HG02981 (cell line): Measurements from ENCODE around the gene KCND2.
"Not testable (repeated sequence)": the region's sequence is repeated elsewhere in the genome, so short reads cannot be mapped to it uniquely, and the experiment has no call there.

Experiments
- ATAC-seq: cut with Tn5 transposase; IDR thresholded peaks from one replicate; pipeline ENCODE4 v1.9.1; 2021; ENCODE audit warnings: mild to moderate bottlenecking, moderate library complexity; ENCODE audit not compliant: unreplicated experiment

The KCND2 gene

GRCh38 chr7:120691915-120692314, 418.9 kb downstream of the KCND2 start:
- ATAC-seq: no peak

- no peak for ATAC-seq
These were observed 422.9 kb downstream of the KCND2 start for GRCh38 chr7:120695848-120696247.

DNA sequence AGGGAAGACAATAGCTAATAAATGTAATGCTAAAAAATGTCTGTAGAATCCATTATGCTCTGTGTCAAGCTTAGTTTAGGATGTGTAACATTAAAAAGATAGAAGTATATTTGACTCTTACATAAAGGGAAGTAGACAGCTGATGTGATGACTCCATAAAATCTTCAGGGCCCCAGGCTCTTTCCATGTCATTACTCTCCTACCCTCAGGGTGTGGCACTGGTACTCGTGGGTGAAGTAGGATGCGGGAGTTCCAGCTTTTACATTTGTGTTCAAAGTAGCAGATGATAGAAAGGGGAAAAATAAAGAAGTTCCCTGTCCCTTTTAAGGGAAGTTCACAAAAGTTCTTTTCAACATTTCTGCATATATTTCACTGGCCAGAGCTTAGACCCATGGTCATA, 427.8 kb downstream of the KCND2 start:
- no peak for ATAC-seq

- not testable (repeated sequence) for ATAC-seq
These were observed 429.4 kb downstream of the KCND2 start for GRCh38 chr7:120702408-120702807.

GRCh38 chr7:120703585-120704240, 430.7 kb downstream of the KCND2 start:
- ATAC-seq: no peak

DNA sequence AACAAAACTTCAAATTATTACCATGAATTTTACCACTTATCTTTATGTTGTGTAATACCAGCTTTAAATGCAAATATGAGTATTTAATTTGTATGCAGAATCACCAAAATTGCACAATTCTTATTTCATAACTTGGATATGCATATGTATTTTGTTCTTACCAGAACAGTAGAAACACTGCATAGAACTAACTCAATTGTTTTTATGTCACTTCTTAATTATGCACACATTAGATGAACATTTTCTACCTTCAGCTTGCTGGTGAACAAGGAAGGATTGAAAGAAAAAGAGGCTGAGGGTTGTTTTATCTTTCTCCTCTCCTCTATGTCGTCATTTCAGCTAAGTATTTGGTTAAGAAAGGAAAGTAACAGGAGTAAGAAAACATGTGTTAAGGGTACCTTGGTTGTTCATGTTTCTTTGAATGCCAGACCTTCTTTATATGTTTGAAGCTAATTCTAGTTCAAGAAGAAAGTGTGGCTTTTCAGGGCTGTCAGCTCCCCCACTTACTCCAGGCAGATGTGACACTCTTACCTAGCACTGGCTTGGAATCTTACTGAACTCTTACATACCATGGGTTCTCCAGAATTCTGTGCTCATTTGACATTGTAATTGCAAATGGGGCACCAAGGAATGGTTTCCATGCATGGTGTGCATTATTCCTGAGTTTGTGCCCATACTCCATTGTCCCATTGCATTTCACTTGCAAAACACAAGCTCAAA, 436.4 kb downstream of the KCND2 start:
- ATAC-seq: no peak

GRCh38 chr7:120709972-120710320, 437.0 kb downstream of the KCND2 start:
- no peak for ATAC-seq

GRCh38 chr7:120714945-120715344, 442.0 kb downstream of the KCND2 start:
- ATAC-seq: no peak

DNA sequence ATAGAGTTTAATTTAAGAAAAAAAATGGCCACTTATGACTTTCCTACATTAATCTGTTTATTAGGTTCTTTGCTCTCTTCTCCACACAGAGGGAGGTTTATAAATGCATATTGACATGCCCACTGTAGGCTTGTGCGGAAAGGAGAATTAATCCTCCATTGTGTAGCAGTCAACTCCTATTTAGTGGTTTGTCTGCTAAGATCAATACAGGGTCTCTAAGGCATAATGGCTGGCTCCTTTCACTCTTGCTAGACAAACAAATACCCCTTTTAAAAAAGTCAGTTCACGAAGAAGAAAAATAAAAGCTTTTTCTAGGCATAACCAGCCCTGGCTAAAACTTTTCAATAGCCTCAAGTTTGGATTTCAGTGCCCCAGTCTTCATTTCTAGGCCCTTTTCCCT, 443.3 kb downstream of the KCND2 start:
- ATAC-seq: no peak

DNA sequence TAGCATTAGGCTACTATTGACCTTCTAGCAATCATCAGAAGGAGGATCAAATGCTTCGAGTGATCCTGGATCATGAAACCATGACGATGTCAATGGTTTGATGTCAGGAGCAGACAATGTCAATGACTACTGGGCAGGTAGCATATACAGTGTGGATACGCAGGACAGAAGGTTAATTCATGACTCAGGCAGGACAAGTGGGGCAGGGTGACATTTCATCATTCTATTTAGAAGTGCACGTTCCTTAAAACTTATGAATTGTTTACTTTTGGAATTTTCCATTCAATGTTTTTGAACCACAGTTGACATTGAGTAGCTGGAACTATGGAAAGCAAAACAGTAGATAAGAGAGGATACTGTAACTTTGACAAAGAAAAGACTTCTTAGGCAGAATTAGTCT, 444.2 kb downstream of the KCND2 start:
- no peak for ATAC-seq

DNA sequence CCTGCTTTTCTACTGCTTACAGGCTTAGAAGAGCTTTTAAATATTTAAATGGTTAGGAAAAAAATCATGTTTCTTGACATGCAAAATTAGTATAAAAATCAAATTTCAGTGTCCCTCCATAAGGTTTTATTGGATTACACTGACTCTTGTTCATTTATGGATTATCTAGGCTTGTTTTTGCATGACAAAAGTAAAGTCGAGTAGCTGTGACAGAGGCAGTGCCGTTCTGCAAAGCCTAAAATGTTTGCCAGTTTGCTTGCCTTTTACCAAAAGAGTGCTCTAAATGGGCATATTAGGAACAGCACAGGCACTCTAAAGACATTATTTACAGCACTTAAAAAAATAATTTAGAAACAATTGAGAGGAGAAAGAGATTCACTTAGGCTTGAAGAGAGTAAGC, 445.4 kb downstream of the KCND2 start:
- ATAC-seq: no peak

DNA sequence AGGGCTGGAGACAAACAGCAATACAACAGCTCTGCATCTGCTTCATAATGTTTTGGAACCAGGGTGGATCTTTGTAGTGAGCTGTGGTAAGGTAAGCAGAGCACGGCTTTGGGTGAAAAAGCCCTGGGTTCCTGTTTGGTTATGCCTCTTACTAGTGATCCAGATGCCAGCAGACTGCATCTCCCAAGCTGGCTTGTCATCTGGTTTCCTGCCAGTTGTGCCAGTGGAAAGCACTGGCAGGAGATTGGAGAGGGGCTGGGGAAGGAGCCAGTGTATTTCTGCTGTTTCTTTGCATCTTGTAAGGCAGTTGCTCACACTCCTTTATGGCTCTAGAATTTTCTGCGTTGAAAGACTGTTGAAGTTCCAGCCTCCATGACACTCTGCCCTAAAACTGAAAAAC, 447.3 kb downstream of the KCND2 start:
- ATAC-seq: no peak

- ATAC-seq: no peak
These were observed 450.8 kb downstream of the KCND2 start for GRCh38 chr7:120723465-120724385.

GRCh38 chr7:120724448-120724847, 451.5 kb downstream of the KCND2 start:
- no peak for ATAC-seq

DNA sequence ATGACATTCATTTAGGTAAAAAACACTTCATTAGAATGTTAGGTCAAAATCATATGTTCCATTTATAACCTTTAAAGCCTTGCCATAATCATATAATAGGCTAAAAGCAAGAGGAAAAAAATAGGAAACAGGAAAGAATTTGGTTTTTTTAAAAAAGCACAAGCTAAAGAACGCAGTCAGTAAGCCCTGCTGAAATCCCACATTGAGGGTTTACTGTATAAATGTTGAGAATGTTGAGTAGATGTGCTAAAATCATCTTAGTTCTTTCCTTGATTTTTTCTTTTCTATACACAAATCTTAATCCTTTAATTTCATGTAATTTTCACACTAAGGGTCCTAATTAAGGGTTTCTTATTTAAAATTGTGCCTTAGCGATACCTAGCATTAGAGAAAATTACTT, 452.0 kb downstream of the KCND2 start:
- ATAC-seq: no peak

- ATAC-seq: no peak
These were observed 452.5 kb downstream of the KCND2 start for GRCh38 chr7:120725376-120726039.

GRCh38 chr7:120729245-120729644, 456.3 kb downstream of the KCND2 start:
- no peak for ATAC-seq

DNA sequence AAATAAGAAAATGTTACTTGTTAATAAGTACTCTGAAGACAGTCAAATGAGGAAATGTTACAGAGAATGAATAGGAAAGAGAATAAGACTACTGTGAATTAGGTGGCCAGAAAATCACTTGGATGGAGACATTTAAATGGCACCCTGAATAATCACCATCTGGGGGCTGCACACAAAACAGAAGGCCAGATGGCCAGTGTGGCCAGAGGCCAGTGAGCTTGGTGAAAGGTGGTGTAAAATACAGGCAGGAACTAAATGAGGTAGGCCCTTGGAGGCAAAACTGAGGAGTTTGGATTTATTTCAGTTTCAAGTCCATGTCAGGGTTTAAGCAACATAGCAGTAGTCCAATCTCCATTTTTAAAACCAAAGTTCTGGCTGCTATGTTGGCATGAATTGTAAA, 458.3 kb downstream of the KCND2 start:
- no peak for ATAC-seq

- no peak for ATAC-seq
These were observed 459.3 kb downstream of the KCND2 start for GRCh38 chr7:120732256-120732655.

DNA sequence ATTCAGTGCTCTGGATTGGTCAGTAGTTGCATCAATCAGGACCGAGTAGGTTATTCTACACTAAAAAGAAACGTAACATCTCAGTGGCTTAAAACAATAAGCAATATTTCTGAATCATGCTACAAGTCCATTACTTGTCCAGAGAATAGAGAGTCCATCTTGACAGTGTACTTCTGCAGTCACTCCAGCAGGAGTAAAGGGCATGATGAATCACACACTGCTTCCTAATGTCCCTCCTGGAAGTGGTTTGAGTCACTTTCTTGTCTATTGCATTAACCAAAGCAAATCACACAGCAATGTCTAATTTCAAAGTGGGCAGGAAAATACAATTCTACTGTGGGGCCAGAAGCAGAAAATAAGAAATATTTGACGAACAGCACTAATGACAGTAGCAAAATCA, 460.2 kb downstream of the KCND2 start:
- no peak for ATAC-seq

DNA sequence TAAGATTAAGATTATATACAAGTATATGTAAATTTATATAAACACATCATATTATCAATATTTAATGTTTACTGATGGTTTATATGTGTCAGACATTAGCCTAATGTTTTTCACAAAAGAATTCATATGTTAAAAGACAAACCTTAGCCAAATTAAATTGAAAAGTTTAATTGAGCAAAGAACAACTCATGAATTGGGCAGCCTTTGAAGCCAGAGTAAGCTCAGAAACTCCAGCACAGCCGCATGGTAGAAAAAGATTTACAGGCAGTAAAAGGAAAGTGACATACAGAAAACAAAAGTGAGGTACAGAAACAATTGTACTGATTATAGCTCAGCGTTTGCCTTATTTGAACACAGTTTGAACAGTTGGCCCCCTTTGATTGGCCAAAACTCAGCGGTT, 460.9 kb downstream of the KCND2 start:
- no peak for ATAC-seq
